Coronary artery (tissue), 2 donors: ENCODE results near the gene PACSIN2.

ENCODE experiments used
- DNase-seq: peaks from one replicate; pipeline ENCODE4 v3.0.0-alpha.2; 2017; ENCODE audit warnings: low spot score
- H3K27ac ChIP-seq, 2 donors: fragments of 200-600 bp; sonication (generic); one replicate each; pipeline ENCODE4 v1.5.1; 2016 to 2019
- H3K4me3 ChIP-seq: fragments of 200-600 bp; sonication (generic); 2 replicates; pipeline ENCODE4 v1.5.1; 2016; ENCODE audit warnings: mild to moderate bottlenecking, moderate library complexity
- CTCF ChIP-seq: fragments of 200-600 bp; sonication (generic); IDR thresholded peaks from one replicate; pipeline ENCODE4 v1.5.1; 2019; ENCODE audit warnings: antibody characterized with exemption

Gene PACSIN2

GRCh38 chr22:42866100-42866499, 148.8 kb downstream of the PACSIN2 start:
- Histone ChIP-seq H3K27ac (no peak overlapping the region), H3K4me3 (no peak overlapping the region)
- no peak for TF ChIP-seq CTCF
- no peak for DNase-seq

GRCh38 chr22:42865536-42865935, 149.4 kb downstream of the PACSIN2 start:
- no peak for TF ChIP-seq CTCF
- H3K4me3 ChIP-seq, result no peak overlapping the region
- no peak for DNase-seq
- H3K27ac ChIP-seq, result no peak overlapping the region

- no peak for DNase-seq
- no peak for TF ChIP-seq CTCF
- H3K4me3 ChIP-seq, result no peak overlapping the region
- H3K27ac ChIP-seq, result no peak overlapping the region
Measured at GRCh38 chr22:42863349-42863961, 151.5 kb downstream of the PACSIN2 start.

- no peak for TF ChIP-seq CTCF
- Histone ChIP-seq H3K27ac (no peak overlapping the region), H3K4me3 (no peak overlapping the region)
- DNase-seq, result no peak
Measured at GRCh38 chr22:42862045-42862734, 152.8 kb downstream of the PACSIN2 start.

- no peak overlapping the region for H3K27ac ChIP-seq
- TF ChIP-seq CTCF, result no peak
- no peak for DNase-seq
- H3K4me3 ChIP-seq, result no peak overlapping the region
Measured at GRCh38 chr22:42860968-42861367, 154.0 kb downstream of the PACSIN2 start.

- Histone ChIP-seq H3K4me3 (peak overlapping the region; percentile 88), H3K27ac (peak overlapping the region in 1 of 2 donors; percentile 98)
- TF ChIP-seq CTCF, result no peak
- no peak for DNase-seq
Measured at GRCh38 chr22:42857845-42858481, 157.0 kb downstream of the PACSIN2 start.
